Measurements from ENCODE around the gene SYT2.

Gene SYT2

DNA sequence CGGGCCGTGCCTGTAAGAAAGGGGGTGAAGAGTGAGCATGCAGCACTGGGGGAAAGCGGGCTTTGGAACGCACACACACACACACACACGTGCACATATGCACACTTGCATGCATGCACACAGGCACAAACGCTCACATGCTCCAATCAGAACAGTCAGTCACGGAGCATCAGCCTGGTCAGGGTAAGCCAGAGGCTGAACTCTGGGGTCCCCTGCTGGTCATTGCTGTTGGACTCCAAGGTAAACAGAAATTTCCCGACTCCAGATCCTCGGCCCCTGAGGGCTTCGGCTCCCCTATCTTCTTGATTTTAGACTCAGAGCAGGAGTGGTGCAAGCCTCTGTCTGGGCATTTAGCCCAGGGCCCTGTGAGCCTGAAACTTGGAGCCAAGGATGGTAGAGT, 54.2 kb downstream of the SYT2 start:
- TF ChIP-seq, protein P1, sequence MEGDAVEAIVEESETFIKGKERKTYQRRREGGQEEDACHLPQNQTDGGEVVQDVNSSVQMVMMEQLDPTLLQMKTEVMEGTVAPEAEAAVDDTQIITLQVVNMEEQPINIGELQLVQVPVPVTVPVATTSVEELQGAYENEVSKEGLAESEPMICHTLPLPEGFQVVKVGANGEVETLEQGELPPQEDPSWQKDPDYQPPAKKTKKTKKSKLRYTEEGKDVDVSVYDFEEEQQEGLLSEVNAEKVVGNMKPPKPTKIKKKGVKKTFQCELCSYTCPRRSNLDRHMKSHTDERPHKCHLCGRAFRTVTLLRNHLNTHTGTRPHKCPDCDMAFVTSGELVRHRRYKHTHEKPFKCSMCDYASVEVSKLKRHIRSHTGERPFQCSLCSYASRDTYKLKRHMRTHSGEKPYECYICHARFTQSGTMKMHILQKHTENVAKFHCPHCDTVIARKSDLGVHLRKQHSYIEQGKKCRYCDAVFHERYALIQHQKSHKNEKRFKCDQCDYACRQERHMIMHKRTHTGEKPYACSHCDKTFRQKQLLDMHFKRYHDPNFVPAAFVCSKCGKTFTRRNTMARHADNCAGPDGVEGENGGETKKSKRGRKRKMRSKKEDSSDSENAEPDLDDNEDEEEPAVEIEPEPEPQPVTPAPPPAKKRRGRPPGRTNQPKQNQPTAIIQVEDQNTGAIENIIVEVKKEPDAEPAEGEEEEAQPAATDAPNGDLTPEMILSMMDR (IDR thresholded peaks at IDR 0.05; ENCODE audit: borderline replicate concordance, insufficient read depth, low read depth, low read length): 0 out of 2 replicates have a peak, but pooled peaks have one; percentile 8
- no peak overlapping the region for H3K4me3 ChIP-seq (ENCODE audit: low read depth, low read length)

DNA sequence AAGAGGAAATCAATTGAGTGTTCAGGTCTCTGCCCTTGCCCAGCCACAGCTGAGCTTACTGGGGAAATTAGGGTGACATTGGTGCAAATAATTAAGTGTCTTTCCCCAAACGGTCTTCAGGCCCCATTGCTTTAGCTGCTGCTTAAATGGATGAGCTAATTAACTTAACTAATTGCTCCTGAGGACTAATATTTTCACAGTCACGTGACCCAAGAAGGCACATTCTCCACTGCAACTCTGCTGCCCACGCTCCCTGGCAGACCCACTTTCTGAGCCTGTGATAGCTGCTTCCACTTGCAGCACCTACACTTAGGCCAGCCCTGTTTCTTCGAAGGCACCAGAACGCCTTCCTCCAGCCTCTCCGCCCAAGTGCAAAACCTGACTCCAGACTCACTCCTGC, 56.2 kb downstream of the SYT2 start:
- TF ChIP-seq, protein P1 (IDR thresholded peaks at IDR 0.05; ENCODE audit: borderline replicate concordance, insufficient read depth, low read depth, low read length): no peak
- no peak overlapping the region for H3K4me3 ChIP-seq (ENCODE audit: low read depth, low read length)

DNA sequence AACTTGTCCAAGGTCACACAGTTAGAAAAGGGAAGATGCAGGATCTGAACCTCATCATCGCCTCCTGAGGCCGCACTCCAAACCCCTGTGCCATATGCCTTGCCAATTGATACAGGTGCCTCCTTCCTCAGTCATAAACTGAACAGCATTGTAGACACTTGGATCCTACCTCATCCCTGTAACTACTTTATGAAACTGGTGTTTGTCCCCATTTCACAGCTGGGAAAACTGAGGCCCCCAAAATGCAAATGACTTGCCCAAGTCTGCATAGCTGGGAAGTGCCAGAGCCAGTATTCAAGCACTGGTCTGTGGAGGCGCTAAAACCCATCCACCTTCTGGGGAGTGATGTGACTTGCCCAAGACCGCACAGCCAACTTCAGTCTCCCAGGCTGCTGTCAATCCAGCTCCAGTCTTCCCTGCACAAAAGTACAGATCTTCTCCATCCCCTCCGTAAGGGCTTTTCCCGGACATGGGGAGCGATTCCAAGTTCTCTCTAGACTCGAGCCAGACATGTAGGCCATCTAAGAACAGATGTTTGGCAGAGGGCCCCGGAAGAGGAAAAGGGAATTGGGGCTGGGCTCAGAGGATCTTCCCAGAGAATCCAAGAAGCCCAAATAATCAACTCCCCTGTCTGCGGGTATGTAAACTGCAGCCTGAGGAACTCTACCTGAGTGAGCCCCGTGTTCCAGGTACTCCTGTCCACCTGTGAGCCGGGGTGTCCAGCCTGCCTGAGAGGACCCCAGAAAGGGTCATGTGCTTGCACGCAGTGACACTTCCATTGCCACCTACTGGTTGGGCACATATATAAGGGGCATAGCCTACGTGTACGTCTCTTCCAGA, 60.5 kb downstream of the SYT2 start:
- H3K4me3 ChIP-seq (ENCODE audit: low read depth, low read length): no peak overlapping the region
- TF ChIP-seq, protein P1 (IDR thresholded peaks at IDR 0.05; ENCODE audit: borderline replicate concordance, insufficient read depth, low read depth, low read length): no peak

DNA sequence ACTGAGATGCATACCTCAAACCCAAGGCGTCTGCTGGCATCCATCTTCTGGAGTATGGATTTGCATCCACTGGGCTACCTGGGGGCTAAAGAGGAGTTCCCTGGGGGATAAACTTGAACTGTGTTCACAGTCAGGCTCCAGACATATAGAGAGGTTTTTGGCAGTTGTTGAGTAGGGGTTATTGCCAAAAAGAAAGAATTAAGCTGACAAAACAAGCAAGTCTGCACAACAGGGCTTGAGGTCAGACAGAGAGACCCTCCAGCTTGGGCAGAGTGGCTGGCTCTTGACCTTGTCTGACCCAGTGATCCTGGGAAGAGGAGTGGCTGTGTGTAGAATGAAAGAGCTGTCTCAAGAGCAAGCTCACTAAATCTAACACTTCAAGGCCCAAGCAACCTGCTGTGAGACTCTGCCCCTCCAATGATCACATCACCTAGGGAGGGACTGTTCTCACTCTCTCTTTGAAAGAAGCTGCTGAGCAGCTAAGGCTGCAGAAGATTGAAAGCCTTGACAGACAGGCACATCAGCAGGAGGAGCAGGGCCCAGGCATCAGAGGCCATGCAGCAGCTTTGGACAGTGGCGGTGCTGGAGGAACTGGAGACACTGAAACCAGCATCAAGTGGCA, 61.5 kb downstream of the SYT2 start:
- TF ChIP-seq, protein P1 (IDR thresholded peaks at IDR 0.05; ENCODE audit: borderline replicate concordance, insufficient read depth, low read depth, low read length): no peak
- H3K4me3 ChIP-seq (ENCODE audit: low read depth, low read length): no peak overlapping the region

GRCh38 chr1:202645097-202645476, 65.2 kb downstream of the SYT2 start:
- TF ChIP-seq, protein P1 (IDR thresholded peaks at IDR 0.05; ENCODE audit: borderline replicate concordance, insufficient read depth, low read depth, low read length): no peak
- H3K4me3 ChIP-seq (ENCODE audit: low read depth, low read length): no peak overlapping the region

GRCh38 chr1:202644219-202645096, 65.8 kb downstream of the SYT2 start:
- H3K4me3 ChIP-seq (ENCODE audit: low read depth, low read length): no peak overlapping the region
- TF ChIP-seq, protein P1 (IDR thresholded peaks at IDR 0.05; ENCODE audit: borderline replicate concordance, insufficient read depth, low read depth, low read length): no peak

All from GM12875 (cell line).